HG03097 (cell line): ENCODE measurements around the gene ZDHHC21.
"Not testable (repeated sequence)": the region's sequence is repeated elsewhere in the genome, so short reads cannot be mapped to it uniquely, and the experiment has no call there.

Experiments
- ATAC-seq: cut with Tn5 transposase; IDR thresholded peaks from one replicate; pipeline ENCODE4 v1.9.1; 2021; ENCODE audit not compliant: unreplicated experiment, low FRiP score

Gene ZDHHC21

GRCh38 chr9:14686168-14686567 is 7.1 kb downstream of the ZDHHC21 start:
- ATAC-seq, result no peak

- not testable (repeated sequence) for ATAC-seq
These were observed 10.6 kb downstream of the ZDHHC21 start for GRCh38 chr9:14682616-14683015.

GRCh38 chr9:14678776-14679175 is 14.5 kb downstream of the ZDHHC21 start:
- no peak for ATAC-seq

- no peak for ATAC-seq
These were observed 15.4 kb downstream of the ZDHHC21 start for GRCh38 chr9:14677872-14678271.

- ATAC-seq, result no peak
These were observed 15.8 kb downstream of the ZDHHC21 start for GRCh38 chr9:14677396-14677795.

- no peak for ATAC-seq
These were observed 18.6 kb downstream of the ZDHHC21 start for GRCh38 chr9:14674630-14675029.

GRCh38 chr9:14671377-14671776 is 21.9 kb downstream of the ZDHHC21 start:
- ATAC-seq, result no peak

- ATAC-seq, result no peak
These were observed 22.5 kb downstream of the ZDHHC21 start for GRCh38 chr9:14670718-14671117.

GRCh38 chr9:14664022-14664421 is 29.2 kb downstream of the ZDHHC21 start:
- ATAC-seq, result not testable (repeated sequence)

GRCh38 chr9:14662060-14662453 is 31.2 kb downstream of the ZDHHC21 start:
- ATAC-seq, result no peak

GRCh38 chr9:14661421-14662059 is 31.7 kb downstream of the ZDHHC21 start:
- ATAC-seq, result no peak

- ATAC-seq, result no peak
These were observed 32.5 kb downstream of the ZDHHC21 start for GRCh38 chr9:14660721-14661120.

- no peak for ATAC-seq
These were observed 38.3 kb downstream of the ZDHHC21 start for GRCh38 chr9:14654932-14655331.

- ATAC-seq, result no peak
These were observed 39.7 kb downstream of the ZDHHC21 start for GRCh38 chr9:14653511-14653910.

- peak; percentile 61 for ATAC-seq
These were observed 40.4 kb downstream of the ZDHHC21 start for GRCh38 chr9:14652729-14653377.

- ATAC-seq, result no peak
These were observed 42.6 kb downstream of the ZDHHC21 start for GRCh38 chr9:14650596-14650995.

- ATAC-seq, result no peak
These were observed 47.6 kb downstream of the ZDHHC21 start for GRCh38 chr9:14645648-14646047.

- ATAC-seq, result no peak
These were observed 52.3 kb downstream of the ZDHHC21 start for GRCh38 chr9:14640967-14641366.

- no peak for ATAC-seq
These were observed 52.9 kb downstream of the ZDHHC21 start for GRCh38 chr9:14640294-14640693.

- no peak for ATAC-seq
These were observed 59.2 kb downstream of the ZDHHC21 start for GRCh38 chr9:14633906-14634565.

GRCh38 chr9:14633148-14633547 is 60.1 kb downstream of the ZDHHC21 start:
- ATAC-seq, result no peak

- no peak for ATAC-seq
These were observed 65.7 kb downstream of the ZDHHC21 start for GRCh38 chr9:14627513-14627912.
